ENCODE results near the gene ALPK3. TPM values are rescaled to one million over a fixed set of nuclear protein-coding genes. Genes with fewer than 3 reads are reported as not detected.

ALPK3 gene
- total and polyA plus RNA-seq, 9 of the 15 experiments (the other 6 are each of a cell fraction or from before 2014, with no cell fraction given): 0.04 to 1.0 (median 0.07) TPM; not detected in 2

DNA sequence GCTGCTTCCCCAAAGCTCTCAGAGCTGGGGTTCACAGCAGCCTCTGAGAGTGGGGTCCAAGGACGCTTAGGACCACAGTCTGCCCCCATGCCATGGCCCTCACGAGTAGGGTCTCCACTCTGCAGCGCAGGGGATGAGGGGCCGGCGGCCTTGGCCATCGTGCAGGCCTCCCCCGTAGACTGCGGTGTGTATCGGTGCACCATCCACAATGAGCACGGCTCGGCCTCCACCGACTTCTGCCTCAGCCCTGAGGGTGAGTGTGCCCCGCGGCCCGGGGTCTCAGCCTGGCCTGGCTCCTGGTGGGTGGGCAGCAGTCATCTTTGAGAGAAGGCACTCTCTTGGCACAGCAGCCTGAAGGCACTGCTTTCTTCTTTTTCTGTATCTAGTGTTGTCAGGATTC is 42.5 kb downstream of the ALPK3 start (continued):
- TF ChIP-seq, protein P1, sequence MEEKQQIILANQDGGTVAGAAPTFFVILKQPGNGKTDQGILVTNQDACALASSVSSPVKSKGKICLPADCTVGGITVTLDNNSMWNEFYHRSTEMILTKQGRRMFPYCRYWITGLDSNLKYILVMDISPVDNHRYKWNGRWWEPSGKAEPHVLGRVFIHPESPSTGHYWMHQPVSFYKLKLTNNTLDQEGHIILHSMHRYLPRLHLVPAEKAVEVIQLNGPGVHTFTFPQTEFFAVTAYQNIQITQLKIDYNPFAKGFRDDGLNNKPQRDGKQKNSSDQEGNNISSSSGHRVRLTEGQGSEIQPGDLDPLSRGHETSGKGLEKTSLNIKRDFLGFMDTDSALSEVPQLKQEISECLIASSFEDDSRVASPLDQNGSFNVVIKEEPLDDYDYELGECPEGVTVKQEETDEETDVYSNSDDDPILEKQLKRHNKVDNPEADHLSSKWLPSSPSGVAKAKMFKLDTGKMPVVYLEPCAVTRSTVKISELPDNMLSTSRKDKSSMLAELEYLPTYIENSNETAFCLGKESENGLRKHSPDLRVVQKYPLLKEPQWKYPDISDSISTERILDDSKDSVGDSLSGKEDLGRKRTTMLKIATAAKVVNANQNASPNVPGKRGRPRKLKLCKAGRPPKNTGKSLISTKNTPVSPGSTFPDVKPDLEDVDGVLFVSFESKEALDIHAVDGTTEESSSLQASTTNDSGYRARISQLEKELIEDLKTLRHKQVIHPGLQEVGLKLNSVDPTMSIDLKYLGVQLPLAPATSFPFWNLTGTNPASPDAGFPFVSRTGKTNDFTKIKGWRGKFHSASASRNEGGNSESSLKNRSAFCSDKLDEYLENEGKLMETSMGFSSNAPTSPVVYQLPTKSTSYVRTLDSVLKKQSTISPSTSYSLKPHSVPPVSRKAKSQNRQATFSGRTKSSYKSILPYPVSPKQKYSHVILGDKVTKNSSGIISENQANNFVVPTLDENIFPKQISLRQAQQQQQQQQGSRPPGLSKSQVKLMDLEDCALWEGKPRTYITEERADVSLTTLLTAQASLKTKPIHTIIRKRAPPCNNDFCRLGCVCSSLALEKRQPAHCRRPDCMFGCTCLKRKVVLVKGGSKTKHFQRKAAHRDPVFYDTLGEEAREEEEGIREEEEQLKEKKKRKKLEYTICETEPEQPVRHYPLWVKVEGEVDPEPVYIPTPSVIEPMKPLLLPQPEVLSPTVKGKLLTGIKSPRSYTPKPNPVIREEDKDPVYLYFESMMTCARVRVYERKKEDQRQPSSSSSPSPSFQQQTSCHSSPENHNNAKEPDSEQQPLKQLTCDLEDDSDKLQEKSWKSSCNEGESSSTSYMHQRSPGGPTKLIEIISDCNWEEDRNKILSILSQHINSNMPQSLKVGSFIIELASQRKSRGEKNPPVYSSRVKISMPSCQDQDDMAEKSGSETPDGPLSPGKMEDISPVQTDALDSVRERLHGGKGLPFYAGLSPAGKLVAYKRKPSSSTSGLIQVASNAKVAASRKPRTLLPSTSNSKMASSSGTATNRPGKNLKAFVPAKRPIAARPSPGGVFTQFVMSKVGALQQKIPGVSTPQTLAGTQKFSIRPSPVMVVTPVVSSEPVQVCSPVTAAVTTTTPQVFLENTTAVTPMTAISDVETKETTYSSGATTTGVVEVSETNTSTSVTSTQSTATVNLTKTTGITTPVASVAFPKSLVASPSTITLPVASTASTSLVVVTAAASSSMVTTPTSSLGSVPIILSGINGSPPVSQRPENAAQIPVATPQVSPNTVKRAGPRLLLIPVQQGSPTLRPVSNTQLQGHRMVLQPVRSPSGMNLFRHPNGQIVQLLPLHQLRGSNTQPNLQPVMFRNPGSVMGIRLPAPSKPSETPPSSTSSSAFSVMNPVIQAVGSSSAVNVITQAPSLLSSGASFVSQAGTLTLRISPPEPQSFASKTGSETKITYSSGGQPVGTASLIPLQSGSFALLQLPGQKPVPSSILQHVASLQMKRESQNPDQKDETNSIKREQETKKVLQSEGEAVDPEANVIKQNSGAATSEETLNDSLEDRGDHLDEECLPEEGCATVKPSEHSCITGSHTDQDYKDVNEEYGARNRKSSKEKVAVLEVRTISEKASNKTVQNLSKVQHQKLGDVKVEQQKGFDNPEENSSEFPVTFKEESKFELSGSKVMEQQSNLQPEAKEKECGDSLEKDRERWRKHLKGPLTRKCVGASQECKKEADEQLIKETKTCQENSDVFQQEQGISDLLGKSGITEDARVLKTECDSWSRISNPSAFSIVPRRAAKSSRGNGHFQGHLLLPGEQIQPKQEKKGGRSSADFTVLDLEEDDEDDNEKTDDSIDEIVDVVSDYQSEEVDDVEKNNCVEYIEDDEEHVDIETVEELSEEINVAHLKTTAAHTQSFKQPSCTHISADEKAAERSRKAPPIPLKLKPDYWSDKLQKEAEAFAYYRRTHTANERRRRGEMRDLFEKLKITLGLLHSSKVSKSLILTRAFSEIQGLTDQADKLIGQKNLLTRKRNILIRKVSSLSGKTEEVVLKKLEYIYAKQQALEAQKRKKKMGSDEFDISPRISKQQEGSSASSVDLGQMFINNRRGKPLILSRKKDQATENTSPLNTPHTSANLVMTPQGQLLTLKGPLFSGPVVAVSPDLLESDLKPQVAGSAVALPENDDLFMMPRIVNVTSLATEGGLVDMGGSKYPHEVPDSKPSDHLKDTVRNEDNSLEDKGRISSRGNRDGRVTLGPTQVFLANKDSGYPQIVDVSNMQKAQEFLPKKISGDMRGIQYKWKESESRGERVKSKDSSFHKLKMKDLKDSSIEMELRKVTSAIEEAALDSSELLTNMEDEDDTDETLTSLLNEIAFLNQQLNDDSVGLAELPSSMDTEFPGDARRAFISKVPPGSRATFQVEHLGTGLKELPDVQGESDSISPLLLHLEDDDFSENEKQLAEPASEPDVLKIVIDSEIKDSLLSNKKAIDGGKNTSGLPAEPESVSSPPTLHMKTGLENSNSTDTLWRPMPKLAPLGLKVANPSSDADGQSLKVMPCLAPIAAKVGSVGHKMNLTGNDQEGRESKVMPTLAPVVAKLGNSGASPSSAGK (IDR thresholded peaks at IDR 0.05): no peak
- TF ChIP-seq, protein P2, sequence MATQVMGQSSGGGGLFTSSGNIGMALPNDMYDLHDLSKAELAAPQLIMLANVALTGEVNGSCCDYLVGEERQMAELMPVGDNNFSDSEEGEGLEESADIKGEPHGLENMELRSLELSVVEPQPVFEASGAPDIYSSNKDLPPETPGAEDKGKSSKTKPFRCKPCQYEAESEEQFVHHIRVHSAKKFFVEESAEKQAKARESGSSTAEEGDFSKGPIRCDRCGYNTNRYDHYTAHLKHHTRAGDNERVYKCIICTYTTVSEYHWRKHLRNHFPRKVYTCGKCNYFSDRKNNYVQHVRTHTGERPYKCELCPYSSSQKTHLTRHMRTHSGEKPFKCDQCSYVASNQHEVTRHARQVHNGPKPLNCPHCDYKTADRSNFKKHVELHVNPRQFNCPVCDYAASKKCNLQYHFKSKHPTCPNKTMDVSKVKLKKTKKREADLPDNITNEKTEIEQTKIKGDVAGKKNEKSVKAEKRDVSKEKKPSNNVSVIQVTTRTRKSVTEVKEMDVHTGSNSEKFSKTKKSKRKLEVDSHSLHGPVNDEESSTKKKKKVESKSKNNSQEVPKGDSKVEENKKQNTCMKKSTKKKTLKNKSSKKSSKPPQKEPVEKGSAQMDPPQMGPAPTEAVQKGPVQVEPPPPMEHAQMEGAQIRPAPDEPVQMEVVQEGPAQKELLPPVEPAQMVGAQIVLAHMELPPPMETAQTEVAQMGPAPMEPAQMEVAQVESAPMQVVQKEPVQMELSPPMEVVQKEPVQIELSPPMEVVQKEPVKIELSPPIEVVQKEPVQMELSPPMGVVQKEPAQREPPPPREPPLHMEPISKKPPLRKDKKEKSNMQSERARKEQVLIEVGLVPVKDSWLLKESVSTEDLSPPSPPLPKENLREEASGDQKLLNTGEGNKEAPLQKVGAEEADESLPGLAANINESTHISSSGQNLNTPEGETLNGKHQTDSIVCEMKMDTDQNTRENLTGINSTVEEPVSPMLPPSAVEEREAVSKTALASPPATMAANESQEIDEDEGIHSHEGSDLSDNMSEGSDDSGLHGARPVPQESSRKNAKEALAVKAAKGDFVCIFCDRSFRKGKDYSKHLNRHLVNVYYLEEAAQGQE (IDR thresholded peaks at IDR 0.05; ENCODE audit: borderline replicate concordance): no peak
- TF ChIP-seq, protein P2 (CRISPR knock-in tag; IDR thresholded peaks at IDR 0.05; ENCODE audit: low read depth): no peak
- TF ChIP-seq, protein P3, sequence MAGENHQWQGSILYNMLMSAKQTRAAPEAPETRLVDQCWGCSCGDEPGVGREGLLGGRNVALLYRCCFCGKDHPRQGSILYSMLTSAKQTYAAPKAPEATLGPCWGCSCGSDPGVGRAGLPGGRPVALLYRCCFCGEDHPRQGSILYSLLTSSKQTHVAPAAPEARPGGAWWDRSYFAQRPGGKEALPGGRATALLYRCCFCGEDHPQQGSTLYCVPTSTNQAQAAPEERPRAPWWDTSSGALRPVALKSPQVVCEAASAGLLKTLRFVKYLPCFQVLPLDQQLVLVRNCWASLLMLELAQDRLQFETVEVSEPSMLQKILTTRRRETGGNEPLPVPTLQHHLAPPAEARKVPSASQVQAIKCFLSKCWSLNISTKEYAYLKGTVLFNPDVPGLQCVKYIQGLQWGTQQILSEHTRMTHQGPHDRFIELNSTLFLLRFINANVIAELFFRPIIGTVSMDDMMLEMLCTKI (IDR thresholded peaks at IDR 0.05; ENCODE audit: partially characterized antibody): no peak
- TF ChIP-seq RBM22 (IDR thresholded peaks at IDR 0.05; ENCODE audit: low read depth, low read length, poor library complexity, severe bottlenecking) (no peak), ZNF384 (IDR thresholded peaks at IDR 0.05; ENCODE audit: low read depth, low read length) (no peak), ZNF316 (IDR thresholded peaks at IDR 0.05) (no peak)

Data from K562 (cell line).